Measurements from ENCODE around the gene PRR19.

DNA sequence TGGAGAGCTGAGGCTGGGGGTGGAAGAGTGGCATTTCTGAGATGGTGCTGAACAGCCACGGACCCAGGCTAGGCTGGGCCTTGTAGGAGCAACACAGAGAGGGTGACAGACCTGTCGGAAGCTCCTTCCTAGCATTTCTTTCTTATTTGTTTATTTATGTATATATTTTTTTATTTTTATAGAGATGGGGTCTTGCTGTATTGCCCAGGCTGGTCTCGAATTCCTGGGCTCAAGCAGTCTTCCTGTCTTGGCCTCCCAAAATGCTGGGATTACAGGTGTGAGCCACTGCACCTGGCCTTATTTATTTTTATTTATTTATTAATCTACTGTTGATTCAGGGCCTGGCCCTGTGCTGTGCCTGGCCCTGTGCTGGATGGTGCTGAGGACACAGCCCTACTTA, 26.4 kb upstream of the PRR19 start:
- TF ChIP-seq CTCF (conservative IDR thresholded peaks at IDR 0.05) (no peak), ZFX (IDR thresholded peaks at IDR 0.05) (no peak)

Data from C4-2B (cell line).